Right forelimb (tissue), 1 donor: ENCODE results near the gene ACO1.
"Not testable (repeated sequence)": the region's sequence is repeated elsewhere in the genome, so short reads cannot be mapped to it uniquely, and the experiment has no call there.

ENCODE experiments used
- DNase-seq: peaks from one replicate; pipeline ENCODE4 v3.0.0-alpha.2; 2018

The ACO1 gene

GRCh38 chr9:32384364-32385151, at the start of gene ACO1:
TSS of gene ACO1 (plus strand) at chr9:32384643. CDS start at chr9:32405507, 20,864 bp downstream.
- DNase-seq, result peak; percentile 93

DNA sequence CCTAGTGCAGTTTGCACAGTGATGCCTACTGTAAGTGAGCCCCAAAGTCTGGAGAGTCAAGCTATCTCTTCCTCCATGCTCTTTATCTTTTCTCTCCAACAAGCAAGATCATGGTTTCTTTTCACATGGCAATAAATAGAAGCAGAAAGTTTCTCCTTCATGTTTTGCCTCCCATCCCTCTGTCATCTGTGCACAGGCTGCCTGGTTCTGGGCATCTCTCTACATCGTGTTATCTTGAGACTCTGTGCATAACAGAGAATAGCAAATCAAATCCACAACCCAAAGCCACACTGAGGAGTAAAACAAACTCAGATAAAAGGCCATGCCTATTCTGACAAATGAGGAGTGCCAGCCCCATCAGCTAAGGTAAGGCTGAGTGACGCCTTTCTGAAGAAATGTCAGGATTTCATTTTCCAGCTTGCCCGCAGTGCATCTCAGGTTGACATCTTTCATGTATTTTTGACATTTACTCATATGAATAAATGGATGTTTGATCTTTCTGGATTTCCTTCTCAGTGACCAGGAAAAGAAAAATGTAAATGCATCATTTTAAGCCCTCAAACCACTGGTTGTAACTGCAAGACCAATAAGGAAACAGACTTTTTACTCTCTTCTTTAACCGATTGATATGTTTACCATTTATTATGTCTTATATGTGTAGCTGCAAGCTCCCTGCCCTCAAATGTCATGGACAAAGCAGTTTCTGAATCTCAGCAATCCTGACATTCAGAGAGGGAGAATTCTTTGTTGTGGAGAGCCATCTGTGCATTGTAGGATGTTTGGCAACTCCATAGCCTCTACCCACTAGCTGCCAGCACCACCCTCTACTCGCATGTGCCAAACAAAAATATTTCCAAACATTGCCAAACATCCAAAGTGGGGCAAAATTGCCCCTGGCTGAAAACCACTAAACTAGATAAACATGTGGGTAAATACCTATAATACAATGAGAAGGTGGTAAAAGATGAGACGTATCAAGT, 49.2 kb upstream of the ACO1 start:
- DNase-seq, result no peak

- no peak for DNase-seq
Measured at GRCh38 chr9:32339424-32339823, 45.0 kb upstream of the ACO1 start.

- DNase-seq, result no peak
Measured at GRCh38 chr9:32340361-32340760, 44.1 kb upstream of the ACO1 start.

DNA sequence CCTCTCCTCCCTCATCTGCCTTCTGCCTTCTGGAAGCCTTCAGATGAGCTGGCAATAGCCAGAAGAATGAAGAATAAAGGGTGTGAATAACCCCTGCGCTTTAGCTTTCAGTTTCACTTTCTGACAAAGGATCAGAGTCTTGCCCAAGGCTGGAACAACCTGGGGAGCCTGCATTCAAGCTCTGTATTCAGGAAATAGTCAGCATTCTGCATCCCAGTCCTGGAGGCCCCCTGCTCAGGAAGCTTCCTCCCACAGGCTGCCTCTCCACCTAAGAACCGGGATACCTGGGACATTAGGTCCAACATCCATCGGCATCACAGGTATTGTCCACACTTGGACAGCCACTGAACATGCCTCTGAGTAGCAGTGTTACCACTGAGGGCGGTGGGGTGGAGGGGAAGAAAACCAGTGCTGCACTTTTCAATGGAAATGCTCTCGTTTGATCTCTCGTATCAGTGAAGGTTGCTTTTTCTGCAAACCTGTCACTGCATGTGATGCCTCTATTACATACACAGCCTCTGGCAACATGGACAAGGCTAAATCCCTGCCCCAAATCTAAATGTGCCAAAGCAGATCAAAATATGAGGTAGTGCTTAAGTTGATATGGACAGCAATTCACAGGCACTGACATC, 39.8 kb upstream of the ACO1 start:
- no peak for DNase-seq

DNA sequence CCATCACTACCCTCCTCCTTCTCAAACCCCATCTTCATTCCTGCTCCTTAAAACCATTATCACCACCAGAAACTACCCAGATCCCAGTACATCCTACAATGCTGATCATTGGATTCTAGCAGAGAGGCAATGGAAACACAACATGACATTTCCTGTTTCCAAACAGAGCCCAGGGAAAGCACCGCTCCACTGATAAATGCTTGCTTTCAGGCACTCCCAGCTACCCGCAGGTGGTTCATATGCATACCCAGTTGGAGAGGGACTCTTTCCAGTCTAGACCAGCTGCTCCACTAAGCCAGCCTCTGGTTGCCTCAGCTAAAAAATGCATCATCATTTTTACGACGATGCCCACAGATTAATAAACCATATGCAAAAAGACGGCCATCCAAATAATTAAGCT, 39.2 kb upstream of the ACO1 start:
- no peak for DNase-seq

GRCh38 chr9:32347571-32347970, 36.9 kb upstream of the ACO1 start:
- DNase-seq, result no peak

- DNase-seq, result no peak
Measured at GRCh38 chr9:32348106-32348695, 36.2 kb upstream of the ACO1 start.

GRCh38 chr9:32349013-32349412, 35.4 kb upstream of the ACO1 start:
- no peak for DNase-seq

GRCh38 chr9:32350682-32351081, 33.8 kb upstream of the ACO1 start:
- no peak for DNase-seq

DNA sequence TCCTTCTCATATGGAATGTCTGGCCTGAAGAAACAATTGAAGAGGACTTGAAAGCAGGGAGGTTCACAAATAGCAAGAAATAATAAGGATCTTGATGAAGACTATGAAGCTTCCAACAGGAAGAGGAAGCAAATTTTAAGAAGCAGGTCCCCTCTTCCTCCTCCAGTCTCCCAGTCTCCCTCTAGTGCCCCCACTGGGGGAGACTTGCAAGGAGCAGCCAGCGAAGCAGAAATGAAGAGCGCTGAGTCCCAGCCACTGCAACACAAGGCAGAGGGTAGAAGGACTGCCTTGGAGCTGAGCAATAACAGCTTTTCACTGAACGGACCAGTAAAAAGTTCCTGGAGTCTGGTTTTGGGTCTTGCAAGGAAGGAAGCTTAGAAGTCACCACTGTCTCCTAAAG, 32.6 kb upstream of the ACO1 start:
- DNase-seq, result no peak

- not testable (repeated sequence) for DNase-seq
Measured at GRCh38 chr9:32353476-32353875, 31.0 kb upstream of the ACO1 start.

DNA sequence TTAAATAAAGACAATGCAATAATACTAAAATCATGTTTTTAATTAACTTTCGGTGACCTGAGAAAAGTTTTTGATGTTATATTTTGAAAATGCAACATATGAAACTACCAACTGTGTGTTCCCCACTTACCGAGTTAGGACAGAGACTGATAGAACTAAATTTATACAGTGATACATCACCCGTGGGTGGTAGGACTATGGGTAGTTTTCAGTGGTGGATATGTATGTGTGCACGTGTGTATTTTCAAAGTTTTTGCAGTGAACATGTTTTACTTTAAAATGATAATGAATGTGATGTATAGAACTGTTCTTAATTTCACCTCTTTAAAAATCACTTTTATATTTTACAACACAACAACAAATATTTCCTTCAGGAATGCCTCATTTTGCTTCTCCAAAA, 25.0 kb upstream of the ACO1 start:
- no peak for DNase-seq

DNA sequence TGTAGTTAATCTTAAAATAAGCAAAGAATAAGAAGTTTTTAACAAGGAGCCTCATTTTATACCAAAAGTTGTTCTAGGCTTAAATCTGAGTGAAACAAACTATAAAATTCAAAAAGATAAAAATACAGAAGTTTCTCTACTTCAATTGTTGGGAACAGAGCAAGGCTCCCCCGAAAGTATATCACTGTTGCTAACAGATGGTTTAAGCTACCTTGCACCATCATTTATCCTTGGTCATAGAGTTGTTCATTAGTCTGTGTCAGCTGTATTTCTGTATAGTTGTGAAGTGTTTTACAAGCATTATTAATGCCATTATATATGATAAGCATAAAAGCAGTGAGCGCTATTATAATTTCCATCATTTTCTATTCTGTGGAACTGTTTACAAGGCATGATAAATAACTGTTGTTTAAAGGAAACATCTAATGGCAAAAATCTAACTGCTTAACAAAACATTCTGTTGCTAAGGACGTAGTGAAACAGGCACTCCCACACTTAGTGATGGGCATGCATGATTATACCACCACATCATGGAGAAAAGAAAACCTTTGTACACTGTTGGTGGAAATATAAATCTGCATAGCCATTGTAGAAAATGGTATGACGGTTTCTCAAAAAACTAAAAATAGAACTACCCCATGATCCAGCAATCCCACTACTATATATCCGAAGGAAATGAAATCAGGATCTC, 23.3 kb upstream of the ACO1 start:
- DNase-seq, result no peak

DNA sequence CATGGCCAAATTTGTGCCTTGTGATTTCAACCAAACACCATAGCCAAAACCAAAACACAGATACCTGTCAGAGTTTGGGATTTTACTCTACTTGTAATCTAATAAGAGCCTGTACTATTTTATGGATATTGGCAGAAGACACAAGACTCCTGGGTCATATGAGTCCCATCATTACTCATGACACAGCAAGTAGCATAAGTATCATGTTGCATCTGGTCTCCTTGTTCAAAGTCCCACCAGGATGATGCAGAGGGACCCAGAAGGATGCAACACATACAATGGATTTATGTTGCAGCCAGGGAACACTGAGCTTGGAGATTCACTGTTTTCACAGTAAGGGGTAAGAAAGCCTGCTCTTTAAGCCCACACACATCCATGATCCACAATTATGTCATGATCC, 13.2 kb upstream of the ACO1 start:
- DNase-seq, result no peak

- no peak for DNase-seq
Measured at GRCh38 chr9:32371679-32372078, 12.8 kb upstream of the ACO1 start.

- DNase-seq, result no peak
Measured at GRCh38 chr9:32376285-32376684, 8.2 kb upstream of the ACO1 start.

DNA sequence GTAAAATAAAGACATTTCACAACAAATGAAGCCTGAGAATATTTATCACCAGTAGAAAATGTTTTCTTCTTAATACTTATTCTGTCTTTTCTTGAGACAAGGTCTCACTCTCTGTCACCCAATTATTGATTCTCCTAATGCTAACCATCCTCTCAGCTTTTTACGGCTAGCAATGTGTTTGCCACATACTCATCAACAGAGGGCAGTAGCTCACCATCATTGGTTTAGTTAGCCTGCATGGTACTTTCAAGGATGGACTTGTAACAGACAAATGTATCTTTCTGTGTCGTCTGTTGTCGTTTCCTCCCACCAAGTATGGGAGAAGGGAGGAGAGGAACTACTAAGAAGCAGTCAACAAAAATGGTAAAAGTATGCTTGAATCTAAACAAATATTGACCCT, 5.9 kb upstream of the ACO1 start:
- no peak for DNase-seq

DNA sequence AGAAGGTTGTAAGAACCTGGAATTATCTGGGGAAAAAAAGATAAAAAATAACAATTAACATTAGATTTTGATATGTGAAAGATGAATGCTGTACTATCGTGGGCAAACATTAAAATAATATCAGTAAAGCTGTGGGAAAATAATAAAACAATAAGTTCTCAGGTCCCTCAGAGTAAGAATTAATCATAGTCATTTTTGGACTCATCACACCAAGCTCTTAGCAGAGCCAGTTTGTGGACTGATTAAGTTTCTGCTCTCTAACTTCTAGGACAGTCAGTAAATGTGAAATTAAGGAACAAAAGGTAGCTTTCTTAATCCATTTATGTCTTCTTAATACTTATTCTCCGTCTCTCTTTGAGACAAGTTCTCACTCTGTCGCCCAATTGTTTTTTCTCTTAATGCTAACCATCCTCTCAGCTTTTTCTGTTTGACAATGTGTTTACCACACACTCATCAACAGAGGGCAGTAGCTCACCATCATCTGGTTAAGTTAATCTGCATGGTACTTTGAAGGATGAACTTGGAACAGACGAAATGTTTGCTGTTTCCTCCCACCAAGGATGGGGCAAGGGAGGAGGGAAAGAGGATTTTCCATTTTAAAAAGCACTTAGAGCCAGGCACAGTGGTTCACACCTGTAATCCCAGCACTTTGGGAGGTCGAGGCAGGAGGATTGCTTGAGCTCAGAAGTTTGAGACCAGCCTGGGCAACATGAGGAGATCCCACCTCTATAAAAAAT, 5.3 kb upstream of the ACO1 start:
- DNase-seq, result peak; percentile 53

DNA sequence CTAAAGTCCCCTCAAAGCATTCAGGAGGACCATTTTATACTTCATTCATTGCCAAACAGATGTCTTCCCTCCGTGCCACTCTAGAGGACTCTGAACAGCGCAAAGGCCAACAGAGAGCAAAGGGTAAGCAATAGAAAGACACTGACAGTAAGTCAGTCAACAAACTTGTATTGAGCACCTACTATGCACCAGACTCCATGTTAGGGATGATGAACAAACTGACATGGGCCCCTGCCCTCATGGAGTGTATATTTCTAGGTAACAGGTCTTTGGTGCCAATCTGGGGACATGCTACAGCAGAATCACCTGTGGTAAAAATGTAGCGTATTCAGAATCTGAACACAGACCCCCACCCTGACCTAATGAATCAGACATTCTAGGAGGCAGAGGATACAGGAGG, 3.5 kb upstream of the ACO1 start:
- DNase-seq, result no peak

DNA sequence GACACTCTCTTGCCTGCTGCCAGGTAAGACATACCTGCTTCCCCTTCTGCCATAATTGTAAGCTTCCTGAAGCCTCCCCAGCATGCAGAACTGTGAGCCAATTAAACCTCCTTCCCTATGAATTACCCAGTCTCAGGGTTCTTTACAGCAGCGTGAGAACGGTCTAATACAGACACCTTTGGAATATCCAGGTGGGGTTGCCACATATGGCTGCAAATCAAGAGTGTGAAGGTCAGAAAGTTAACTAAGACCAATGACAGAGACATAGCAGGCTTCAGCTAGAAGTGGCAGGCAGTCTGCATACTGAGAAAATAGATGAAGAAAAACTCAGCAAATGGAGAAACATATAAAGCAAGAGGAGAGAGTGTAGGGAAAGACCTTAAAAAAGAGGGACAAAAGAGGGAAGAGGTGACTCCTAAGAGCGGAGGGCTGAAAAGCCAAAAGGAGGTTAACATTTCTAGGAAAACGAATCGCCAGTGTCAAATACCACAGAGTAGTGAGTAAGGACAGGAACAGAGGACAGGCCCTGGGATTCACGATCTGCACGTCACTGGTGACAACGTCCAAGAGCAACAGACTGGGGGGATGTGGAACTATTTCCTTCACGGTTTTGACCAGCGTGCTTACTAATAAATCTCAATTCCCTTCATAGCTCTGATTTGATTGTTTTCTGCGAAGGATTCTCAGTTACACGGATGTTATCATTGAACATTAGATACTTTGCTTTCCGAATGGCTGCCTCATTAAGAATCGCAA, 1.7 kb upstream of the ACO1 start:
- no peak for DNase-seq
